Stimulated activated effector memory CD8-positive, alpha-beta T cell treated with anti-CD3 and anti-CD28 coated beads, Interleukin-12 subunit alpha, Interleukin-12 subunit beta, amount 100 ng/mL, for 72 hours (primary cell): ENCODE measurements around the gene MAP4K4.
A peak's percentile ranks its signal among the peaks of the same experiment; 100 is the strongest.

Experiments used
- ATAC-seq: fragments of 150-1000 bp; cut with Tn5 transposase; 2 replicates; pipeline ENCODE4 v1.10.0; 2021
- DNase-seq, 2 donors: peaks; one replicate each; pipeline ENCODE4 v3.0.0; 2021 to 2022; ENCODE audit warnings: low spot score in 2 of 2
- H3K27ac Mint-ChIP-seq: one replicate; pipeline ENCODE4 v1.8.0; 2022; ENCODE audit warnings: mild to moderate bottlenecking, mixed read lengths
- H3K36me3 Mint-ChIP-seq: one replicate; pipeline ENCODE4 v1.8.0; 2022; ENCODE audit warnings: mild to moderate bottlenecking, mixed read lengths
- H3K4me1 Mint-ChIP-seq: one replicate; pipeline ENCODE4 v1.8.0; 2022; ENCODE audit warnings: mixed read lengths
- H3K4me3 Mint-ChIP-seq: one replicate; pipeline ENCODE4 v1.8.0; 2022; ENCODE audit warnings: mild to moderate bottlenecking, mixed read lengths
- H3K9me3 Mint-ChIP-seq: one replicate; pipeline ENCODE4 v1.8.0; 2022; ENCODE audit warnings: mixed read lengths

The MAP4K4 gene

DNA sequence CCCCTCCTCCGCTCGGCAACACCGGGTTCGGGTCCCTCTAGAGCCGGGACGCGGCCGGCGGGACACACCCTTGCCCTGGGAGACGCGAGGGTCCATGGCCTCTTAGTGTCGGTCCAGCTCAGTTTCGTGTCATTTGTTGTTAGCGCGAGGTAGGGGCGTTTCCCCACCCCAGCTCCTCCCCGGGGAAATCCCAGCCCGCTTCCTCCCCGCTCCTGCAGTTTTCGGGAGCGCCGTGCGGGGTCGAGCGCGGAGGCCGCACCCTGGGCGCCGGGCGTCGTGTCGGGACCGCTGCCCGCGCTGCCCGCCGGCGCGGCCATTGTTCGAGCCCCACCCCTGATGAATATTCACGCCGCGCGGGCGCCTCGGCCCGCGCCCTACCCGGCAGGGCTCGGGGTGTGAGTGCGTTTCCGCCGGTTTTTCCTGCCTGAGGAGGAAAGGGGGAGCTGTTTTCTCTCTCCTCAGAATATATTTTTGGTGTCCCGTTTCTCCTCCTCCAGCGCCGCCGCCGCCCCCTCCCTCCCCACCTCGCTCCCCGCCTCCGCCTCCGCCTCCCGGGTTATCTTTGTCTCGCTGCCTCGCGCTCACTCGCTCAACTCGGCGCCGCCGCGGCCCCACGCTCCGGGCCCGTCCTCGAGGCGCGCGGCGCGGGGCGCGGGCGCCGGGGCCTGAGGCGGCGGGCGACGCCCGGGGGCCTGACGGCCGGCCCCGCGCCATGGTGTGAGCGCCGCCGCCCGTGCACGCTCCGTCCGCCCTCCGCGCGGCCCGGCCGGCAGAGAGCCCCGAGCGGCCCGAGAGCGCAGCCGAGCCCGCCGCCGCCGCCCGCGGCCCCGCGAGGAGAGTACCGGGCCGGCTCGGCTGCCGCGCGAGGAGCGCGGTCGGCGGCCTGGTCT, at the start of gene MAP4K4:
MAP4K4 (plus strand) TSS at position 584 of the 890 bp plus-strand sequence. CDS start 374 bp downstream, outside the sequence.
- DNase-seq (peak in 1 of 2 donors; percentile 81), ATAC-seq (peak; percentile 73)
- Mint-ChIP-seq H3K4me1 (peaks cover 15% of the 10 kb centered on the region), H3K36me3 (peaks cover 4% of the 10 kb centered on the region), H3K27ac (peak within 1 kb of the TSS; percentile 53), H3K9me3 (no peaks in the 10 kb centered on the region), H3K4me3 (no peak within 1 kb of the TSS)

GRCh38 chr2:101653469-101653868, 44.0 kb upstream of the MAP4K4 start:
- Mint-ChIP-seq H3K4me3 (no peak overlapping the region), H3K27ac (no peak overlapping the region), H3K4me1 (peaks cover 11% of the 10 kb centered on the region), H3K36me3 (no peaks in the 10 kb centered on the region), H3K9me3 (no peaks in the 10 kb centered on the region)
- DNase-seq (no peak), ATAC-seq (no peak)

DNA sequence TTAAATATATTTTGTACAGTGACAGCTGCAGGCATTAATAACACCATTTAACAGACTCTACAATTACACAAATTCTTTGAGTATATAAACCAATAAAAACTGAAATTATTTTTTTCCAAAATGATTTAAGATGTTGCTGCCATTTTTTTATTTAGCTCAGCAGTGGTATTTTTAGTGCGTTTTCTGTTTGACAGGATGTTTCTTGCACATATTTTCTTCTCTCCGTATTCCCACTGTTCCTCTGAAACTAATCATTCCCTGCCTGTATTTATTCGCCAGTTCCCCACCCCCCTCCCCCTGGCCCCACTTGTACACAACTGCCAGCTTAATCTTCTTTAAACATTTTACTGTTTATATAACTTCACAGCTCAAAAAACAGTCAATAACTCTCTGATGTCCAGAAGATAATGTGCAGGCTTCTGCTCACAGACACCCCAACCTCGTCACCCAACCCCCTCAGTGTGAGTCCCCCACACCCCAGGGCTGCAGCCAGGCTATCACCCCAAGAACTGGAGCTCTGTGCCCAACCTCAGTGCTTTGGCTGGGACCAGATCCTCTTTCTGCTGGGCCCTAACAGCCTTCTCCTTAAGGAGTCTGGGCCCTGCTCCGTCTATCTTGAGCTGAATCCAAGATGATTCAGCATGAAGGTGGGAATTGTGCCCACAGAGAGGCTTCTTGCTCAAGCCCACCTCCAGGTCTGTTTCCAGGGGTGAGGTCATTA, 41.6 kb upstream of the MAP4K4 start:
- Mint-ChIP-seq H3K27ac (no peak overlapping the region), H3K4me3 (no peak overlapping the region), H3K36me3 (no peaks in the 10 kb centered on the region), H3K4me1 (peaks cover 11% of the 10 kb centered on the region), H3K9me3 (no peaks in the 10 kb centered on the region)
- DNase-seq: no peak
- no peak for ATAC-seq

DNA sequence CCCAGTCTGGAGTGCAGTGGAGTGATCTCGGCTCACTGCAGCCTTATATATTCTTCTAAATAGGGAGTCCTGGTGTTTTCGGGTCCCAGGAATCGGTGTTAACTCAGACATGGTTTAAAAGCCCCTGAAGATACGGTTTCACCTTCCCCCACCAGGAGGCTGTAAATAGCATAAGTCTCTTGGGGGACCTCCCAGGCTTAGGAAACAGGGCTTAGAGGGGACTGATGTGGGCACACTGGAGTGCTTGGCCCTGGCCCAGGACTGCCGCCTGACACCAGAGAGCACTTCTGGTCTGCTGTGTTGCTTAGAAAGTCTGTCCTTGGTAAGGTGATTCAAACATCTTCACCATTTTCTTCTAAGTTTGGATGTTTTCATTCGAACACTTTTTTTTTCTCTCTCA, 39.7 kb upstream of the MAP4K4 start:
- Mint-ChIP-seq H3K4me1 (no peaks in the 10 kb centered on the region), H3K4me3 (no peak overlapping the region), H3K27ac (no peak overlapping the region), H3K9me3 (no peaks in the 10 kb centered on the region), H3K36me3 (no peaks in the 10 kb centered on the region)
- no peak for ATAC-seq
- no peak for DNase-seq

DNA sequence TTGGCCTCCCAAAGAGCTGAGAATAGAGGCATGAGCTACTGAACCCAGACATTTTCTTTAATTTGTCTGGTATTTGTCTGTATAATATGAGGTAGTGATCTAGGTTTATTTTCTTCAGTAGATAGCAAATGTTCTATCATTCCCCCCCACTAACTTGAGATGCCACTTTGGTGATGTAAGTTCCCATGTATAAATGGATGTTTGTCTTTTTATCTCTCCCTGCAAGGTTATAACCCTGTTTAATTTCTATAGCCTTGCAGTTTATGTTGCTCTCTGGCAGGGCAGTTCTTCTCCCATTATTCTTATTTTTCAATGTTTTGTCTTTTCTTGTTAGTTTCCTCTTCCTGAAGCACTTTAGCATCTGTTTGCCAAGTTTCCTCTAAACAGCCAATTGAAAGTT, 39.1 kb upstream of the MAP4K4 start:
- DNase-seq (no peak), ATAC-seq (no peak)
- H3K36me3 Mint-ChIP-seq: no peaks in the 10 kb centered on the region
- H3K4me1 Mint-ChIP-seq: no peaks in the 10 kb centered on the region
- H3K9me3 Mint-ChIP-seq: no peaks in the 10 kb centered on the region
- H3K27ac Mint-ChIP-seq: no peak overlapping the region
- H3K4me3 Mint-ChIP-seq: no peak overlapping the region

DNA sequence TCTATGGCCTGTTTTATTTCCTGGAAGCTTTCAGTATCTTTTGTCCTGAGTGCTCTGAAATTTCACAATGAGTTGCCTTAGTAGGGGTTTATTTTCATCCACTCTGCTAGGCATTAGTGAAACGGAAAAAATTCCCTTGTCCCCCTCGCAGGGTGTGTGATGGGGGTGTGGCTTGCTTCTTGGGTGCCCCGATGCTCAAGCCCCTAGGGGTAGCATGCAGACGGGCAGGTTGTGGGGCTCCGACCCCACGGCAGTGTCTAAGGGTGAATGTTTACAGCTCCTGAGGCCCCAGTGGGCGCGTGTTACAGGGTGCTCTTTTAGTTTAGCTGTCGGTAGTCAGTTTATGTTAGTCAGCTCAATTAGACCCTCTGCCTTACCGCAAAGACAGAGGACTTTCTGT, 32.2 kb upstream of the MAP4K4 start:
- no peak for DNase-seq
- Mint-ChIP-seq H3K4me1 (no peaks in the 10 kb centered on the region), H3K9me3 (no peaks in the 10 kb centered on the region), H3K36me3 (no peaks in the 10 kb centered on the region), H3K4me3 (no peak overlapping the region), H3K27ac (no peak overlapping the region)
- no peak for ATAC-seq

DNA sequence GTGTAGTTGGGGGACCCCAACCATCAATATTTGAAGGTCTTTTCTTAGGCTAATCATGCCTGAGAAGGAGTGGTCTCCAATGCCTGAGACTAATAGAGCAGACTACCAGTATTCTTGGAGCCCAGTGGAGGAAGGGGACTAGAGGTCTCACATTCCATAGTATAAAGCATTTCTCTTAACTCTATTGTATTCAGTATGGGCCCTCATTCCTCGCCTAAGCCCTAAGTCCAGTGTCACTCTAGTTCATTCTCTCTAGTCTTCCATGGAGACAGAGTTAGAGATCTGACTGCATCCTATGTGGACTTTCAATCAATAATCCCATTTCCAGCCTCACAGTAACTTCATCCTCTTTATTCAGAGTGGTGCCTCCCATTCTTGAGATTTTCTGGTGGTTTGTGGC, 29.7 kb upstream of the MAP4K4 start:
- no peak overlapping the region for H3K27ac Mint-ChIP-seq

GRCh38 chr2:101672047-101672446, 25.5 kb upstream of the MAP4K4 start:
- no peak overlapping the region for H3K27ac Mint-ChIP-seq

More for the DNA sequence above, 29.7 kb upstream of the MAP4K4 start:
- DNase-seq: no peak
- Mint-ChIP-seq H3K36me3 (no peaks in the 10 kb centered on the region), H3K9me3 (no peaks in the 10 kb centered on the region), H3K4me1 (no peaks in the 10 kb centered on the region), H3K4me3 (no peak overlapping the region)
- no peak for ATAC-seq

DNA sequence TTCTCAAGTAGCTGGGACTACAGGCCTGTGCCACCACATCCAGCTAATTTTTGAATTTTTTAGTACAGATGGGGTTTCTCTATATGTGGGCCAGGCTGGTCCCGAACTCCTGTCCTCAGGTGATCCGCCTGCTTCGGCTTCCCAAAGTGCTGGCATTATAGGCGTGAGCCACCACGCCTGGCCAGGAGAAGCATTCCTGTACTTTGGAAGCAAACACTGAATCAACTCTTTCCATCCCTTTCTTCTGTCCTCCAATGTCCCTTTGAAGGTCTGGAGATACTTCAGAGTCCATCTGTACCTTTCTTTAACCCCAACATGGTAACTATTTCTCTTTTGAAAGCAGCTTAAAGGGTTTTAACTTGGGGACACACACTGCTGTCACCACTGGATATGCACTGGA, 23.6 kb upstream of the MAP4K4 start:
- H3K4me3 Mint-ChIP-seq: no peak overlapping the region
- H3K27ac Mint-ChIP-seq: no peak overlapping the region
- no peak for DNase-seq
- H3K4me1 Mint-ChIP-seq: no peaks in the 10 kb centered on the region
- no peak for ATAC-seq
- no peaks in the 10 kb centered on the region for H3K9me3 Mint-ChIP-seq
- H3K36me3 Mint-ChIP-seq: no peaks in the 10 kb centered on the region

More at GRCh38 chr2:101672047-101672446, 25.5 kb upstream of the MAP4K4 start:
- no peaks in the 10 kb centered on the region for H3K9me3 Mint-ChIP-seq
- no peak overlapping the region for H3K4me3 Mint-ChIP-seq
- ATAC-seq (no peak), DNase-seq (no peak)
- H3K36me3 Mint-ChIP-seq: no peaks in the 10 kb centered on the region
- no peaks in the 10 kb centered on the region for H3K4me1 Mint-ChIP-seq

DNA sequence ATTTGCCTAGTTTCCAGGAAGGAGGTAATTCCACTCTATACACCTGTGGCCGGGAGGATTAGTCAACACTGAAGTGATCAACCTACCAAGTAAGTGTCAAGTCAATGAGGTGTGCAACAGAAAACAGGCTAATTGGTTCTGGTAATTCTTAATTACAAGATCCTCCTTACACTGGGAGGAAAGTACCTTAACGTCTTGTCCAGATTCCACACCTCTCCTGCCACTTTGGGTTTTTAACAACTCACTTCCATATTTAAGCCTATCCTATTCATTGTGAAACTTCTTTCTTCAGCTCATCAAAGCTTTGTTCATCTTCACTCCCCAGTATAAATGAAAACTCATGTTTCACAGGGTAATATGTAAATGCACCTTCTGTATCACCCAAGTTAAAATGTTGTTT, 22.0 kb upstream of the MAP4K4 start:
- H3K27ac Mint-ChIP-seq: no peak overlapping the region
- H3K36me3 Mint-ChIP-seq: no peaks in the 10 kb centered on the region
- H3K4me3 Mint-ChIP-seq: no peak overlapping the region

DNA sequence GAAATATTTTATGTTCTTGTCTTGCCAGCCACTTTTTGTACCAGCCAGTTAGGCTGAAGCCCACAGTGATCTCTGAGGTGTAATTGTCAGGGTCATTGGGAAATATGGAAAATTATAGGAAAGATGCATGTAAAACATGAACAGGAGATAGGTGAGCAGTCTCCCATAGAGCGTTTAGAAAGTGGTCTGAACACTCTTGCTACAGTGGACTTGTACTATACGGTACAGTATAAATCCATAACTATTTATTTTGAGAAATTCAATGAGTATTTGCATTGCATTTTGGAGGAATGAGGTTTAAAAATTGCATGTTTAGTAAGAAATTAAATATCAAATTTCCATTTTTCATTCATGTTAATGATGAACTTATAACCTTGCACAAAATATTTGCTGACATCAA, 20.8 kb upstream of the MAP4K4 start:
- H3K9me3 Mint-ChIP-seq: no peaks in the 10 kb centered on the region
- no peaks in the 10 kb centered on the region for H3K36me3 Mint-ChIP-seq
- ATAC-seq (no peak), DNase-seq (no peak)
- H3K4me3 Mint-ChIP-seq: no peak overlapping the region
- no peak overlapping the region for H3K27ac Mint-ChIP-seq
- no peaks in the 10 kb centered on the region for H3K4me1 Mint-ChIP-seq

More for the DNA sequence above, 22.0 kb upstream of the MAP4K4 start:
- DNase-seq (no peak), ATAC-seq (peak; percentile 43)
- H3K4me1 Mint-ChIP-seq: no peaks in the 10 kb centered on the region
- H3K9me3 Mint-ChIP-seq: no peaks in the 10 kb centered on the region

DNA sequence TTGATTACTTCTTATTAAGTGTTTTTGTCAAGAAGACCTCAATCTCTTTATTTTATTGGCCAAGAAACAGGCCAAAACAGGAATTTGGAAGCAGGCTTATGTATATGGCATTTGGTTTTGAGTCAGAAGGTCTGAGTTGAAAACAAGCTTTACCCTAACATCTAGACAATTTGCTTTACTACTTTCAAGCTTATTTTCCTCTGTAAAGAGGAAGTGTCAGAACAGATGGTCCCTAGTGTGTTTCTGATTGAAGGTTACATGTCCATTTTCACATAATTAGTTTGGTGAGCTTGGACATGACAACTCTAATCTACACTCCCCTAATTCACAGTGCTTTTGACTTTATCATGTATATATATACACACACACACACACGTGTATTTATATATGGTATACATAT, 19.8 kb upstream of the MAP4K4 start:
- H3K4me1 Mint-ChIP-seq: no peaks in the 10 kb centered on the region
- no peak overlapping the region for H3K4me3 Mint-ChIP-seq
- H3K36me3 Mint-ChIP-seq: no peaks in the 10 kb centered on the region
- ATAC-seq (no peak), DNase-seq (no peak)
- H3K27ac Mint-ChIP-seq: no peak overlapping the region
- H3K9me3 Mint-ChIP-seq: no peaks in the 10 kb centered on the region

GRCh38 chr2:101678379-101678778, 19.1 kb upstream of the MAP4K4 start:
- DNase-seq (no peak), ATAC-seq (peak; percentile 64)
- H3K36me3 Mint-ChIP-seq: no peaks in the 10 kb centered on the region
- no peaks in the 10 kb centered on the region for H3K9me3 Mint-ChIP-seq
- no peak overlapping the region for H3K27ac Mint-ChIP-seq
- no peak overlapping the region for H3K4me3 Mint-ChIP-seq
- no peaks in the 10 kb centered on the region for H3K4me1 Mint-ChIP-seq

DNA sequence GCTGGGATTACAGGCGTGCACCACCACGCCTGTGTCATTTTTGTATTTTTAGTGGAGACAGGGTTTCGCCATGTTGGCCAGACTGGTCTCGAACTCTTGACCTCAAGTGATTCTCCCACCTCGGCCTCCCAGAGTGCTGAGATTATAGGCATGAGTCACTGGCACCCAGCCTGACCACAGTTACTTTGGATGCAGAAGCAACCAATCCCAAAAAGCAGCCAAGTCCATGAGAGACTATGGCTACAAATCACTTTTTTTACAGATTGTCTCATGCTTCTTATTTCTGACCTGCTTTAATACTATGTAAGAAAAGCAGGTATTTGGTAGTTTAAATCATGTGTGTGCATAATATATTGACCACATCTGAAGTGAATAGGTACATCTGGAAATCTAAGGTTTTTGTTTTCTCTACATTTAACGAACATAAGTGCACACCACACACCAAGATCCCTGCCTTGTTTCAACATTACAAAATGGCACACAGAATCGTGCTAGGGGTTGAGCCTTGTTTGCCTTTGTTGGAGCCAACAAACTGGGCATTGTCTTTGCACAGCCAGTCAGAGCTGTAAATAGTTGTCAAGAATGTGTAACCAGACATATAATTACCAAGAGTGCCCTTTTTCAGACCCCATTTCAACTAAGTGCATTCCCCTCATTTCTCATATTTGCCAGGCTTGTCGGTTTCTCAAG, 18.3 kb upstream of the MAP4K4 start:
- ATAC-seq (no peak), DNase-seq (no peak)
- no peak overlapping the region for H3K4me3 Mint-ChIP-seq
- H3K36me3 Mint-ChIP-seq: no peaks in the 10 kb centered on the region
- H3K9me3 Mint-ChIP-seq: no peaks in the 10 kb centered on the region
- H3K4me1 Mint-ChIP-seq: no peaks in the 10 kb centered on the region
- no peak overlapping the region for H3K27ac Mint-ChIP-seq

DNA sequence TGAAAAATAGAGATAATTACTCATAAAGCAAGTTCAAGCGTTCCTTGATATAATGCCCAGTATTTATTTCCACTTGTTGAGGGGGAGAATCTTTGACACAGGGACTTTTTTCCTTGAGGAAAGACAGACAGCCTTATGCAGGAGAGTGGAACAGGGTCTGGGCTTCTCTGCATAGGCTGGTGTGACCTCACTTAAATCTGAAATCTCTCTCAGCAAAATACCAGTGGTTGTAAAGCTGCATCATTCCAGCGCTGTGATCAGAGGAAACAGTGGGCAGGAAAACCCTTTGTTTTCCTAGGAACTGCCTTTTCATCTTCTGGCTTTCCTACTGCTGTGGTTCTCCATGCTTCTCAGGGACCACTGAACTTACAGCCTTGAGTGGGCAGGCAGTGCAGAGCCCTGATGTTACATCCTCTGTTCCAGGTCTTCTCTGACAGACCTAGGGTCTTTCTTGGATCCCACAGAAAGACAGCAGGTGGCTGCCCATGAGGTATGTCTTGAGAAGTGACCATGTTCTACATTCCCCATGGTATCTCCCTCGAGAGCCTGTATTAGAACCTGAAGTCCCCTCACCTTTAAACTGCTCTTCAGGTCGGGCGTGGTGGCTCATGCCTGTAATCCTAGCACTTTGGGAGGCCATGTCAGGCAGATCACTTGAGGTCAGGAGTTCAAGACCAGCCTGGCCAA, 17.6 kb upstream of the MAP4K4 start:
- Mint-ChIP-seq H3K4me1 (no peaks in the 10 kb centered on the region), H3K36me3 (no peaks in the 10 kb centered on the region), H3K4me3 (no peak overlapping the region), H3K9me3 (no peaks in the 10 kb centered on the region), H3K27ac (no peak overlapping the region)
- DNase-seq (no peak), ATAC-seq (no peak)
